SK-N-SH (cell line): ENCODE results near the gene CKMT1B. TPM values are rescaled to one million over a fixed set of nuclear protein-coding genes. Genes with fewer than 3 reads are reported as not detected.

Source experiments
- CTCF ChIA-PET: fragments of 300-600, 350-600 bp; formaldehyde crosslinking; extraction: SDS; loops from one replicate; lab custom pipeline; 2021; lab: Yijun Ruan, JAX
- POLR2A ChIA-PET: fragments of 350-600 bp; sonication (Branson Sonifier 250); formaldehyde crosslinking; extraction: SDS; loops from one replicate; lab custom pipeline; 2020; ENCODE audit warnings: antibody characterized with exemption, inconsistent platforms; lab: Yijun Ruan, JAX
- DNase-seq: peaks from one replicate; pipeline ENCODE4 v3.0.0; 2012
- H2AFZ ChIP-seq: fragments of 200-600 bp; sonication (generic); 2 replicates; pipeline ENCODE4 v1.8.1; 2016; ENCODE audit warnings: antibody characterized with exemption, mild to moderate bottlenecking, low read depth
- H3F3A ChIP-seq: fragments of 200-600 bp; sonication (generic); replicated peaks from 2 replicates; pipeline ENCODE3; 2016; ENCODE audit warnings: antibody characterized with exemption, mild to moderate bottlenecking; ENCODE audit not compliant: insufficient read depth
- H3K27ac ChIP-seq, 2 experiments: fragments of 200-500 bp in 1 of 2; fragments of 200-600 bp in 1 of 2; sonication (Bioruptor generic) in 1 of 2; sonication (generic), shearing (Covaris generic) in 1 of 2; 2 replicates each; pipeline versions ENCODE4 v1.5.1 to v1.6.1; 2014 to 2016; ENCODE audit warnings: low read depth in 2 of 2, inconsistent platforms in 1 of 2, low read length in 1 of 2, mild to moderate bottlenecking in 1 of 2, mixed read lengths in 1 of 2
- H3K27me3 ChIP-seq: fragments of 200-600 bp; sonication (generic), shearing (Covaris generic); 2 replicates; pipeline ENCODE4 v1.6.1; 2016; ENCODE audit warnings: mixed run types; ENCODE audit not compliant: insufficient read depth
- H3K36me3 ChIP-seq, 2 experiments: fragments of 200-500 bp in 1 of 2; fragments of 200-600 bp in 1 of 2; sonication (Bioruptor generic) in 1 of 2; sonication (generic) in 1 of 2; replicated peaks in 1 of 2; 2 replicates each; pipeline versions ENCODE3 to v1.5.1; 2014 to 2016; ENCODE audit warnings: low read length in 1 of 2, mild to moderate bottlenecking in 1 of 2; ENCODE audit not compliant: insufficient read depth in 2 of 2, control insufficient read depth in 1 of 2
- H3K4me1 ChIP-seq, 2 experiments: fragments of 200-500 bp in 1 of 2; fragments of 200-600 bp in 1 of 2; sonication (Bioruptor generic) in 1 of 2; sonication (generic), shearing (Covaris generic) in 1 of 2; 2 replicates each; pipeline versions ENCODE4 v1.5.1 to v1.6.1; 2014 to 2016; ENCODE audit warnings: low read depth in 1 of 2, low read length in 1 of 2, mixed run types in 1 of 2; ENCODE audit not compliant: insufficient read depth in 2 of 2, control insufficient read depth in 1 of 2
- H3K4me2 ChIP-seq: fragments of 200-600 bp; sonication (generic), shearing (Covaris generic); 2 replicates; pipeline ENCODE4 v1.6.1; 2017; ENCODE audit warnings: mixed run types
- H3K4me3 ChIP-seq, 2 experiments: fragments of 200-500 bp in 1 of 2; fragments of 200-600 bp in 1 of 2; sonication (Bioruptor generic) in 1 of 2; sonication (generic), shearing (Covaris generic) in 1 of 2; 2 replicates each; pipeline versions ENCODE4 v1.5.1 to v1.8.1; 2014 to 2016; ENCODE audit warnings: low read depth in 2 of 2, inconsistent platforms in 1 of 2, low read length in 1 of 2, mild to moderate bottlenecking in 1 of 2, mixed read lengths in 1 of 2, moderate library complexity in 1 of 2
- H3K79me2 ChIP-seq: fragments of 200-600 bp; sonication (generic); 2 replicates; pipeline ENCODE4 v1.8.1; 2017; ENCODE audit warnings: mild to moderate bottlenecking; ENCODE audit not compliant: insufficient read depth
- H3K9ac ChIP-seq: fragments of 200-600 bp; sonication (generic); 2 replicates; pipeline ENCODE4 v1.6.1; 2017; ENCODE audit warnings: mixed run types
- H3K9me2 ChIP-seq: fragments of 200-600 bp; sonication (generic); 2 replicates; pipeline ENCODE4 v1.6.1; 2017; ENCODE audit warnings: mixed run types
- H3K9me3 ChIP-seq: fragments of 200-600 bp; sonication (generic); 2 replicates; pipeline ENCODE4 v1.6.1; 2017; ENCODE audit warnings: mixed run types, mild to moderate bottlenecking, moderate library complexity
- H4K20me1 ChIP-seq: fragments of 200-600 bp; sonication (generic); 2 replicates; pipeline ENCODE4 v1.6.1; 2017; ENCODE audit warnings: mild to moderate bottlenecking, mixed run types; ENCODE audit not compliant: insufficient read depth
- ELF1 ChIP-seq: IDR thresholded peaks from 2 replicates; pipeline ENCODE4 v1.4.0; 2012
- EZH2phosphoT487 ChIP-seq: fragments of 200-600 bp; sonication (generic); IDR thresholded peaks from 2 replicates; pipeline ENCODE4 v1.6.1; 2017; ENCODE audit warnings: low read depth, mixed run types, mild to moderate bottlenecking, antibody characterized with exemption, moderate library complexity, borderline replicate concordance
- FOSL2 ChIP-seq: IDR thresholded peaks from 2 replicates; pipeline ENCODE4 v1.4.0; 2012; ENCODE audit warnings: low read depth, mild to moderate bottlenecking, moderate library complexity, borderline replicate concordance
- GABPA ChIP-seq: IDR thresholded peaks from 2 replicates; pipeline ENCODE4 v1.4.0; 2012; ENCODE audit warnings: low read depth, mild to moderate bottlenecking
- GATA2 ChIP-seq: sonication (generic); formaldehyde crosslinking; IDR thresholded peaks from 2 replicates; pipeline ENCODE4 v1.5.0; 2020; ENCODE audit warnings: mild to moderate bottlenecking, missing genetic modification reagents
- MEF2A ChIP-seq: IDR thresholded peaks from 2 replicates; pipeline ENCODE4 v1.4.0; 2012; ENCODE audit warnings: low read depth, borderline replicate concordance
- NRF1 ChIP-seq: IDR thresholded peaks from 2 replicates; pipeline ENCODE4 v1.6.1; 2012; ENCODE audit warnings: low read depth, mild to moderate bottlenecking, low read length
- POLR2AphosphoS5 ChIP-seq: IDR thresholded peaks from 2 replicates; pipeline ENCODE4 v1.6.1; 2012; ENCODE audit warnings: low read depth, low read length
- RCOR1 ChIP-seq: fragments of 150-350 bp; IDR thresholded peaks from 2 replicates; pipeline ENCODE4 v1.6.1; 2017; ENCODE audit warnings: antibody characterized with exemption, low read length
- RXRA ChIP-seq: IDR thresholded peaks from 2 replicates; pipeline ENCODE4 v1.4.0; 2012; ENCODE audit warnings: low read depth, mild to moderate bottlenecking, borderline replicate concordance
- SMC3 ChIP-seq: IDR thresholded peaks from 2 replicates; pipeline ENCODE4 v1.6.1; 2012; ENCODE audit warnings: low read depth, low read length, improper control_type of control experiment
- TAF1 ChIP-seq: IDR thresholded peaks from 2 replicates; pipeline ENCODE4 v1.6.1; 2012; ENCODE audit warnings: low read depth, mild to moderate bottlenecking, low read length, moderate library complexity, borderline replicate concordance
- TCF12 ChIP-seq: IDR thresholded peaks from 2 replicates; pipeline ENCODE4 v1.4.0; 2012
- TEAD4 ChIP-seq: IDR thresholded peaks from 2 replicates; pipeline ENCODE4 v1.4.0; 2012; ENCODE audit warnings: mild to moderate bottlenecking, borderline replicate concordance; ENCODE audit not compliant: insufficient read depth
- YY1 ChIP-seq: IDR thresholded peaks from 2 replicates; pipeline ENCODE4 v1.4.0; 2012; ENCODE audit warnings: low read depth, mild to moderate bottlenecking
- WGBS: methylation state at CpG from one replicate; pipeline ENCODE4 v1.1.6; 2017; ENCODE audit warnings: low lambda C conversion rate; 5-methylcytosine and 5-hydroxymethylcytosine counted together
- polyA plus RNA-seq, 3 experiments: library from polyadenylated mRNA; depleted of rRNA; stranded (reverse); fragments of >200 nt; gene quantifications; 2 replicates each; pipeline ENCODE4 v1.2.3, GENCODE V29; 2012
- TF ChIP-seq, protein P1 (sequence below): IDR thresholded peaks from 2 replicates; pipeline ENCODE4 v1.6.1; 2012; ENCODE audit warnings: mild to moderate bottlenecking, low read depth, low read length, moderate library complexity
- TF ChIP-seq, protein P2 (sequence below): fragments of 200-600 bp; sonication (generic); IDR thresholded peaks from 2 replicates; pipeline ENCODE4 v1.6.1; 2017; ENCODE audit warnings: antibody characterized with exemption, mild to moderate bottlenecking, moderate library complexity
- TF ChIP-seq, protein P3 (sequence below): fragments of 150-350 bp; IDR thresholded peaks from 2 replicates; pipeline ENCODE4 v1.6.1; 2017; ENCODE audit warnings: antibody characterized with exemption, low read length, low read depth, borderline replicate concordance
- TF ChIP-seq, protein P4 (sequence below): IDR thresholded peaks from 2 replicates; pipeline ENCODE4 v1.4.0; 2012; ENCODE audit warnings: low read depth, borderline replicate concordance
- TF ChIP-seq, protein P5 (sequence below): IDR thresholded peaks from 2 replicates; pipeline ENCODE4 v1.4.0; 2012; ENCODE audit warnings: low read depth

CKMT1B gene
- polyA plus RNA-seq, 1 of the 3 experiments (the other 2 are of a cell fraction), result 1.8 TPM

DNA sequence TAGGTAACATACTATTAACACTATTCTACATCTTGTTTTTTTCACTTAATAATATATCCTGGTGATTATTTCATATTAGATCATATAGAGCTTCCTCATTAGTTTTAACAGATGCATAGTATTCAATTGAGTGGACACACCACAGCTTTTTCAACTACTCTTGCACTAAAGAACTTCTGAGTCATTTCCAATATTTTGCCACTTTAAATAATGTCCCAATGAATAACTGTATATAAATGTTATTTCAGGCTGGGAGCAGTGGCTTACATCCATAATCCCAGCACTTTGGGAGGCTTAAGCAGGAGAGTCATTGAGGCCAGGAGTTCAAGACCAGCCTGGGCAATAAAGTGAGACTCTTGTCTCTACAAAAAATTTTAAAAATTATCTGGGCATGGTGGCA, 49.6 kb upstream of the CKMT1B start (continued):
- TF ChIP-seq, protein P1, sequence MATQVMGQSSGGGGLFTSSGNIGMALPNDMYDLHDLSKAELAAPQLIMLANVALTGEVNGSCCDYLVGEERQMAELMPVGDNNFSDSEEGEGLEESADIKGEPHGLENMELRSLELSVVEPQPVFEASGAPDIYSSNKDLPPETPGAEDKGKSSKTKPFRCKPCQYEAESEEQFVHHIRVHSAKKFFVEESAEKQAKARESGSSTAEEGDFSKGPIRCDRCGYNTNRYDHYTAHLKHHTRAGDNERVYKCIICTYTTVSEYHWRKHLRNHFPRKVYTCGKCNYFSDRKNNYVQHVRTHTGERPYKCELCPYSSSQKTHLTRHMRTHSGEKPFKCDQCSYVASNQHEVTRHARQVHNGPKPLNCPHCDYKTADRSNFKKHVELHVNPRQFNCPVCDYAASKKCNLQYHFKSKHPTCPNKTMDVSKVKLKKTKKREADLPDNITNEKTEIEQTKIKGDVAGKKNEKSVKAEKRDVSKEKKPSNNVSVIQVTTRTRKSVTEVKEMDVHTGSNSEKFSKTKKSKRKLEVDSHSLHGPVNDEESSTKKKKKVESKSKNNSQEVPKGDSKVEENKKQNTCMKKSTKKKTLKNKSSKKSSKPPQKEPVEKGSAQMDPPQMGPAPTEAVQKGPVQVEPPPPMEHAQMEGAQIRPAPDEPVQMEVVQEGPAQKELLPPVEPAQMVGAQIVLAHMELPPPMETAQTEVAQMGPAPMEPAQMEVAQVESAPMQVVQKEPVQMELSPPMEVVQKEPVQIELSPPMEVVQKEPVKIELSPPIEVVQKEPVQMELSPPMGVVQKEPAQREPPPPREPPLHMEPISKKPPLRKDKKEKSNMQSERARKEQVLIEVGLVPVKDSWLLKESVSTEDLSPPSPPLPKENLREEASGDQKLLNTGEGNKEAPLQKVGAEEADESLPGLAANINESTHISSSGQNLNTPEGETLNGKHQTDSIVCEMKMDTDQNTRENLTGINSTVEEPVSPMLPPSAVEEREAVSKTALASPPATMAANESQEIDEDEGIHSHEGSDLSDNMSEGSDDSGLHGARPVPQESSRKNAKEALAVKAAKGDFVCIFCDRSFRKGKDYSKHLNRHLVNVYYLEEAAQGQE, result no peak
- no peak for TF ChIP-seq GABPA
- no peak for TF ChIP-seq RXRA
- TF ChIP-seq, all 33 proteins: peak for 0

DNA sequence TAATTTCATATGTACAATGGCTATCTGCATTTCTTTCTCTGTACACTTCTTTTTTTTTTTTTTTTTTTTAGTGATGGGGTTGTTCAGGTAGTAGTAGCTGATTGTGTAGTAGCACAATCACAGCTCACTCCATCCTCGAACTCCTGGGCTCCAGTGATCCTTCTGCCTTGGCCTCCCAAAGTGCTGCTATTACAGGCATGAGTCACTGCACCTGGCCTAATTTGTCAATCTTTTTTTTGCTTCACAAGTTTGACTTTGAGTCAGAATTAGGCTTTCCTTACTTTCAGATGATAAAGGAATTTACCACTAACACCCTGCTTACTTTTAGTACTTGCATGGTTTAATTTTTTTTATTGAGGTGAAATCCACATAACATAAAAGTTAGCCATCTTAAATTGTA, 48.4 kb upstream of the CKMT1B start:
- Histone ChIP-seq H3K9me3 (peaks cover 17% of the 10 kb centered on the region), H4K20me1 (no peaks in the 10 kb centered on the region), H3K27ac (no peak overlapping the region), H2AFZ (no peak overlapping the region), H3F3A (no peaks in the 10 kb centered on the region), H3K4me3 (no peak overlapping the region), H3K36me3 (no peaks in the 10 kb centered on the region), H3K27me3 (no peaks in the 10 kb centered on the region), H3K9ac (no peak overlapping the region), H3K79me2 (no peaks in the 10 kb centered on the region), H3K4me2 (no peak overlapping the region), H3K4me1 (no peaks in the 10 kb centered on the region), H3K9me2 (no peaks in the 10 kb centered on the region)
- TF ChIP-seq EZH2phosphoT487 (no peak), SMC3 (no peak), TEAD4 (no peak), NRF1 (no peak), GATA2 (CRISPR knock-in tag) (no peak), ELF1 (no peak), YY1 (no peak), TCF12 (no peak), RCOR1 (no peak), MEF2A (no peak), GABPA (no peak), FOSL2 (no peak), TAF1 (no peak), POLR2AphosphoS5 (no peak)
- TF ChIP-seq, protein P2, sequence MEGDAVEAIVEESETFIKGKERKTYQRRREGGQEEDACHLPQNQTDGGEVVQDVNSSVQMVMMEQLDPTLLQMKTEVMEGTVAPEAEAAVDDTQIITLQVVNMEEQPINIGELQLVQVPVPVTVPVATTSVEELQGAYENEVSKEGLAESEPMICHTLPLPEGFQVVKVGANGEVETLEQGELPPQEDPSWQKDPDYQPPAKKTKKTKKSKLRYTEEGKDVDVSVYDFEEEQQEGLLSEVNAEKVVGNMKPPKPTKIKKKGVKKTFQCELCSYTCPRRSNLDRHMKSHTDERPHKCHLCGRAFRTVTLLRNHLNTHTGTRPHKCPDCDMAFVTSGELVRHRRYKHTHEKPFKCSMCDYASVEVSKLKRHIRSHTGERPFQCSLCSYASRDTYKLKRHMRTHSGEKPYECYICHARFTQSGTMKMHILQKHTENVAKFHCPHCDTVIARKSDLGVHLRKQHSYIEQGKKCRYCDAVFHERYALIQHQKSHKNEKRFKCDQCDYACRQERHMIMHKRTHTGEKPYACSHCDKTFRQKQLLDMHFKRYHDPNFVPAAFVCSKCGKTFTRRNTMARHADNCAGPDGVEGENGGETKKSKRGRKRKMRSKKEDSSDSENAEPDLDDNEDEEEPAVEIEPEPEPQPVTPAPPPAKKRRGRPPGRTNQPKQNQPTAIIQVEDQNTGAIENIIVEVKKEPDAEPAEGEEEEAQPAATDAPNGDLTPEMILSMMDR, result no peak
- TF ChIP-seq, protein P1, result no peak
- TF ChIP-seq, protein P3, sequence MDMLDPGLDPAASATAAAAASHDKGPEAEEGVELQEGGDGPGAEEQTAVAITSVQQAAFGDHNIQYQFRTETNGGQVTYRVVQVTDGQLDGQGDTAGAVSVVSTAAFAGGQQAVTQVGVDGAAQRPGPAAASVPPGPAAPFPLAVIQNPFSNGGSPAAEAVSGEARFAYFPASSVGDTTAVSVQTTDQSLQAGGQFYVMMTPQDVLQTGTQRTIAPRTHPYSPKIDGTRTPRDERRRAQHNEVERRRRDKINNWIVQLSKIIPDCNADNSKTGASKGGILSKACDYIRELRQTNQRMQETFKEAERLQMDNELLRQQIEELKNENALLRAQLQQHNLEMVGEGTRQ, result no peak
- TF ChIP-seq, protein P4, sequence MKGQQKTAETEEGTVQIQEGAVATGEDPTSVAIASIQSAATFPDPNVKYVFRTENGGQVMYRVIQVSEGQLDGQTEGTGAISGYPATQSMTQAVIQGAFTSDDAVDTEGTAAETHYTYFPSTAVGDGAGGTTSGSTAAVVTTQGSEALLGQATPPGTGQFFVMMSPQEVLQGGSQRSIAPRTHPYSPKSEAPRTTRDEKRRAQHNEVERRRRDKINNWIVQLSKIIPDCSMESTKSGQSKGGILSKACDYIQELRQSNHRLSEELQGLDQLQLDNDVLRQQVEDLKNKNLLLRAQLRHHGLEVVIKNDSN, result no peak
- TF ChIP-seq, protein P5, sequence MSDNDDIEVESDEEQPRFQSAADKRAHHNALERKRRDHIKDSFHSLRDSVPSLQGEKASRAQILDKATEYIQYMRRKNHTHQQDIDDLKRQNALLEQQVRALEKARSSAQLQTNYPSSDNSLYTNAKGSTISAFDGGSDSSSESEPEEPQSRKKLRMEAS, result no peak
- 86% methylated on average over 1 of the region's 1 CpG for WGBS
- ChIA-PET CTCF (interaction anchor here (1.0 kb wide), 1 partner anchor 227 kb away, joined by 3 read pairs; no protein-coding TSS in a partner anchor), POLR2A (no interaction called here)
- DNase-seq, result no peak
